ENCODE measurements around the gene METTL24.
"Not testable (repeated sequence)": the region's sequence is repeated elsewhere in the genome, so short reads cannot be mapped to it uniquely, and the experiment has no call there.

METTL24 gene

DNA sequence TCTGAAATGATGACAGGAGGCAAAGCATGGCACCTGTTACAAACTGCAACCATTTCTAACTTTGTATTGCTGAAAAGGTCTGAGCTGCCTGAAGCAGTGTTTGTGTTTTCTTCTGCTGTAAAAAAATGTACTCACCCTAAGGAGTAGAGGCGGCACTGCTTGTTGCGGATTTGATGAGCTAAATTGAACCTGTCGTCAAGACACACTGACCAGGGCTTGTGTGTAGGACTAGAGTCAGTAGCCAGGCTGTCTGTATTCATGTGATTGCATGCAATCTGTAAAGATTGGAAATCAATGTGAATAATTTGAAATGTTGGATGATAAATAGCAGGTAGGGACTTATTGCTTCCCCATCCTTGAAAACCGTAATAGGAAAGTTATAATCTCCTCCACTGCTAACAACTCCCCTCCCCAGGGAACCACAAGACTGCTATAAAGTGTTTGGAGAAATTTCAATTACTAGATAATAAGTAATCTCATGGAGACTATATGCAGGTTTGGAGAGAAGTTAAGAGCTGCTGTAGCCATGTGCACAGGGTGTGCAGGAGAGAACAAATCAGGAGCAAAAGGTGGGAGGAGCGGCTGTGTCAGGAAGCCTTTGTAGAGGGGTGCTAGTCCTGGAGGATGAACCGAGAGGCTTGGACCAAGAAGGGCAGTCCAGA is 42.8 kb downstream of the METTL24 start:
- no peak for DNase-seq (ENCODE audit: low read depth in 1 of 2, low spot score in 1 of 2)
- TF ChIP-seq JUND (IDR thresholded peaks at IDR 0.05; ENCODE audit: low read depth) = no peak
- in situ Hi-C loops (cut with HindIII; ENCODE audit: low pct_unique_long_range_greater_than_20kb, low sequenced_read_pairs) = no loop called here

DNA sequence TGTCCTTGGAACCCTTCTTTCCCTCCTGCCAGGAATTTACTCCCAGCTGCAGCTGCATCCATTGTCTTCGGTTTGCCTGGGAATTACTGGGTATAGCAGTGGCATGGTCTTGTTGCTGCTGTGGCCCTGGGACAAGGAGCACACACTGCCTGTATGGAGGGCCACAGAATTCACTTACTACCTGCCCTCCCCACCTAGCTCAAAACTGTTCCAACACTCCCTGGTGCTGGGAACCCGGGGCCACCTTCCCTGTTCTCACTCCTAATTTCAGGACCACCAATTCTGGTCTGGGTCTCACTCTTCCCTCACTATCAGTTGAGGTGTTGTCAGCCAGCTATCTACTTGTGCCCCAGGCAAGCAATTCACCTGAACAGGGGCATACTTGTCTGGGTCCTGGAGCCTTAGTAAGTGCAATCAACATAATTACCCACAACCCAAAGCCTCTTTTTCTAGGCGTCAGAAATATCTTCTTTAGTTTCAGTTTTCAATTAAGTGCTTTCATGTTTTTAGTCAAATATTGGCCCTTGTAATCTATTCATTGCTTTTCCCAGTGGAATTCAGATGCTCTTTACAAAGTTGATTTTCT is 47.2 kb downstream of the METTL24 start:
- no peak for DNase-seq (ENCODE audit: low read depth in 1 of 2, low spot score in 1 of 2)
- no peak for TF ChIP-seq JUND (IDR thresholded peaks at IDR 0.05; ENCODE audit: low read depth)
- in situ Hi-C loops (cut with HindIII; ENCODE audit: low pct_unique_long_range_greater_than_20kb, low sequenced_read_pairs) = no loop called here

DNA sequence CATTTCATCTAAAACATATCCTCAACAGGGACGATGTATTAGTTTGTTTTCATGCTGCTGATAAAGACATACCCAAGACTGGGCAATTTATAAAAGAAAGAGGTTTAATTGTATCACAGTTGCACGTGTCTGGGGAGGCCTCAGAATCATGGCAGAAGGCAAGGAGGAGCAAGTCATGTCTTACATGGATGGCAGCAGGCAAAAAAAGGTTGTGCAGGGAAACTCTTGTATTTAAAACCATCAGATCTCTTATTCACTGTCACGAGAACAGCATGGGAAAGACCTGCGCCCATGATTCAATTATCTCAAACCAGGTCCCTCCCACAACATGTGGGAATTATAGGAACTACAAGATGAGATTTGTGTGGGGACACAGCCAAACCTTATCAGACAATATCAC is 48.7 kb downstream of the METTL24 start:
- in situ Hi-C loops (cut with HindIII; ENCODE audit: low pct_unique_long_range_greater_than_20kb, low sequenced_read_pairs); DNase-seq (ENCODE audit: low read depth in 1 of 2, low spot score in 1 of 2): not testable (repeated sequence)

DNA sequence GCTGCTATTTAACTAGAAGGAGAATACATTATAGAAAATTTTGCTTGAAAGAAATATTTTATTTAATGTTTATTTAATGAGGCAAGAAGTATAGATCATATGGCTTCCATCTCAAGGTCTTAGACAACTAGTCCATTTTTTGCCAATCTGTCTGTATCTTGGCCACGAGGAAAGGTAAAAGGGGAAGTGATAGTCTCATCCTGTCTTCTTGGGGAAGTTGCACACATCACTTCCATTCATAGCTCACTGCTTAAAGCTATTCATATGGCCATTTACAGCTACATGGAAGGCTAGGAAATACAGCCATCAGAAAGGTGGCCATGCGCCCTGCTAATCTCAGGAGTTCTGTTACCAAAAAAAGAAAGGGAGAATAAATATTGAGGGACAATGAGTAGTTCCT is 50.8 kb downstream of the METTL24 start:
- DNase-seq (ENCODE audit: low read depth in 1 of 2, low spot score in 1 of 2) = no peak

DNA sequence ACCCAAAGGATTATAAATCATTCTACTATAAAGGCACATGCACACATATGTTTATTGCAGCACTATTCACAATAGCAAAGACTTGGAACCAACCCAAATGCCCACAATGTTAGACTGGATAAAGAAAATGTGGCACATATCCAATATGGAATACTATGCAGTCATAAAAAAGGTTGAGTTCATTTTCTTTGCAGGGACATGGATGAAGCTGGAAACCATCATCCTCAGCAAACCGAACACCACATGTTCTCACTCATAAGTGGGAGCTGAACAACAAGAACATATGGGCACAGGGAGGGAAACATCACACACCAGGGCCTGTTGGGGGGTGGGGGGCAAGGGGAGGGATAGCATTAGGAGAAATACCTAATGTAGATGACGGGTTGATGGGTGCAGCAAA is 52.3 kb downstream of the METTL24 start:
- in situ Hi-C loops (cut with HindIII; ENCODE audit: low pct_unique_long_range_greater_than_20kb, low sequenced_read_pairs); DNase-seq (ENCODE audit: low read depth in 1 of 2, low spot score in 1 of 2): not testable (repeated sequence)

More for the DNA sequence above, 50.8 kb downstream of the METTL24 start:
- TF ChIP-seq JUND (IDR thresholded peaks at IDR 0.05; ENCODE audit: low read depth) = no peak
- in situ Hi-C loops (cut with HindIII; ENCODE audit: low pct_unique_long_range_greater_than_20kb, low sequenced_read_pairs) = no loop called here

DNA sequence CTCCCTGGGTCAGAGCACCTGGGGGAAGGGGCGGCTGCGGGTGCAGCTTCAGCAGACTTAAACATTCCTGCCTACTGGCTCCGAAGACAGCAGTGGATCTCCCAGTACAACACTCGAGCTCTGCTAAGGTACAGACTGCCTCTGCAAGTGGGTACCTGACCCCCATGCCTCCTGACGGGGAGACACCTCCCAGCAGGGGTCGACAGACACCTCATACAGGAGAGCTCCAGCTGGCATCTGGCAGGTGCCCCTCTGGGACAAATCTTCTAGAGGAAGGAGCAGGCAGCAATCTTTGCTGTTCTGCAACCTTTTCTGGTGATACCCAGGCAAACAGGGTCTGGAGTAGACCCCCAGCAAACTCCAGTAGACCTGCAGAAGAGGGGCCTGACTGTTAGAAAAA is 54.5 kb downstream of the METTL24 start:
- DNase-seq (ENCODE audit: low read depth in 1 of 2, low spot score in 1 of 2); in situ Hi-C loops (cut with HindIII; ENCODE audit: low pct_unique_long_range_greater_than_20kb, low sequenced_read_pairs): not testable (repeated sequence)

DNA sequence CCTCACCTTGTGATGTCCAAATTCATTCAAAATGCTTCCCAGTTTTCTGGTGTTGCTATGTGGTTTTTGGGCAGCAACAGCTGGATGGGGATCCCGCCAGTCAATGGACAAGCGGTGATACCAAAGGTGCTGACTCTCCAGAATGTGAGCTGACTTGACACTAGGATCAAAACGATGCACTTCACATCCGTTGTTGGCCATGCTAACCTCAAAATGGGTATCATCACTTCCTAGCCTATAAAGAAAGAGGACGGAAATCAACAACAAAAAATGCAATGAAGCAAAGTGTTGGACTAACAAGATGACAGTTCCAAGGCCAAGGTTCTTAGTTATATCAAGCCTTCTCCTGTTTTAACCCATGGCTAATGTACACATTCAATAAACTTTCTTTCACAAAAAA is 59.2 kb downstream of the METTL24 start:
- TF ChIP-seq JUND (IDR thresholded peaks at IDR 0.05; ENCODE audit: low read depth) = no peak
- in situ Hi-C loops (cut with HindIII; ENCODE audit: low pct_unique_long_range_greater_than_20kb, low sequenced_read_pairs) = no loop called here
- no peak for DNase-seq (ENCODE audit: low read depth in 1 of 2, low spot score in 1 of 2)

DNA sequence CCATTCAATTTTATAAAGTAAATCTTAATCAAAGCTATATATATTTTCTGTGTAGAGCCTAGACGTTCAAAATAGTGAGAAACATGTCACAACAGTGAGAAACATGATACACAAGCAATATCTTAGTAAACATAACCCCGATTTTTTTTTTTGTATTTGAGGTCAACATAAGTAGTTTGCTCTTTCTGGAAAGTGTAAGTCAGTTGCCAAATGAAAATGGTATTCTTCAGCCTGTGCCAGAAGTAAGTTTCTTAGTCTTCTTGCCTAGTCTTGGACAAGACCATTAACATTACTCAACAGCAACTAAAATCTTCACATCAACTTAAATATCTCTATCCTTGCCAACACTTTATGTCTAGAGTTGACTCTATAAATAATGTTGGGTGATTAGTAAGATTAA is 59.7 kb downstream of the METTL24 start:
- in situ Hi-C loops (cut with HindIII; ENCODE audit: low pct_unique_long_range_greater_than_20kb, low sequenced_read_pairs) = no loop called here
- TF ChIP-seq JUND (IDR thresholded peaks at IDR 0.05; ENCODE audit: low read depth) = no peak
- DNase-seq (ENCODE audit: low read depth in 1 of 2, low spot score in 1 of 2) = no peak

DNA sequence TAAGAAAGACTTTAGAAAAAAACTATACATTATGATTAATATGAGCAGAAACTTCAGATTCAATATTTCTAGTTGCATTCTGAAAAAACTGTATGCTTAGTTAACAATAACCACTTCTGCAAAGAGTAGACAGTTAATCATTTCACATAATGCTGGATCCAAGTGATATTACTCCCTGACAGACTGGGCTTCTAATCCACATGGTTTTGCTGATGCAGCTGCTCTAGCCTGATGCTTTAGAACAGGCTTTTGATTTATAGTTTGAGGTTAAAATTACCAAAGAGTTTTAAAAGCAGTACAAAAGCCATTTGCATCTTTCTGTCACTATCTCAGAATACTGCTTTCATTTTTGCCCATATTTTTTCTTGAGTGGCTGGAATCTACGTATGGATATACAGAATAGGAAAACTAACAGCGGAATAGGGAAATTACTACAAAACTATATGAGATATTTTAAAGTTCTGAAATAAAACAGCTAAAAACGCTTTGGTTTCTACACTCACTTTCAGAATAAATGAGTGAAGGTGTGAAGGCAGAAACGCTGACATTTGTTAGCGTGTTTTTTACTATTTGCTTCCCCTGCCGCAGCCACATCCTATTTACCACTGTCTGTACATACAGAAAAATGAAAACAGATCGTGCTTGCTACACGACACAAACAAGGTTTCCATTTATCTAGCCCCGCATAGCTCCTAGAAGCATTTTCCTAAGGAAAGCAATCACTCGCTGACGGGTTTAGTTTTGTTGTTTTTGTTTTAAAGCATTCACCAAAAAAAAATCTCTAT is 61.7 kb downstream of the METTL24 start:
- in situ Hi-C loops (cut with HindIII; ENCODE audit: low pct_unique_long_range_greater_than_20kb, low sequenced_read_pairs) = no loop called here
- no peak for DNase-seq (ENCODE audit: low read depth in 1 of 2, low spot score in 1 of 2)

DNA sequence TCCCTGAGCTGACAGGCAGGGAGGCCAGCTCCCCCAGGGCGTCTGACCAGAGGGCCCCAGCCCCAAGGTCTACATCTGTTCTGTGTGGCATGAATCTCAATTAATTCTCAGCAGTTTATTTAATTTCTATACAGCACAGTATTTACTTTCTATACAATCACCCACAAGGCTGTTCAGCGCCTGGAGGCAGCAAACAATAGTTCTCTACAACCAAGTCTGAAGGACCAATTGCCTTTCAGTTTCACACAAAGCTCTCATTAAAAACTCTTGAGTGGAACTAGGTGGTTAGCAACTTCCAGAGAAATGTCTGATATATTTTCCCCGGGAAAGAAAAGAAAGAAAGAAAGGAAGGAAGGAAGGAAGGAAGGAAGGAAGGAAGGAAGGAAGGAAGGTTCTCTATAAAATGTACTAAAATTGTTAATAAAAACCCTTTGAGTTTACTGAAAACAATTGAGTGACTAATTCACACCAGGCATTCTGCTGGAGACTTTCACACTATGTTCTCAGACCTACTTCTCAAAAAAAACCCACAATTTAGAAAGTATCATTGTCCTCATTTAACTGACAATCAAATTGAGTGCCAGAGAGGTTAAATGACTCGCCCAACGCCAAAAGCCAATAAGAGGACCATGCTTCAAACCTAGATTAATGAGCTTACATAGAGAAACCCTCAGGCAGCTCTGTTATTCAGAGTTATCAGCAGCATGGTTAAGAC is 62.5 kb downstream of the METTL24 start:
- DNase-seq (ENCODE audit: low read depth in 1 of 2, low spot score in 1 of 2) = no peak
- in situ Hi-C loops (cut with HindIII; ENCODE audit: low pct_unique_long_range_greater_than_20kb, low sequenced_read_pairs) = no loop called here
- TF ChIP-seq JUND (IDR thresholded peaks at IDR 0.05; ENCODE audit: low read depth) = no peak

More for the DNA sequence above, 61.7 kb downstream of the METTL24 start:
- TF ChIP-seq JUND (IDR thresholded peaks at IDR 0.05; ENCODE audit: low read depth) = no peak

DNA sequence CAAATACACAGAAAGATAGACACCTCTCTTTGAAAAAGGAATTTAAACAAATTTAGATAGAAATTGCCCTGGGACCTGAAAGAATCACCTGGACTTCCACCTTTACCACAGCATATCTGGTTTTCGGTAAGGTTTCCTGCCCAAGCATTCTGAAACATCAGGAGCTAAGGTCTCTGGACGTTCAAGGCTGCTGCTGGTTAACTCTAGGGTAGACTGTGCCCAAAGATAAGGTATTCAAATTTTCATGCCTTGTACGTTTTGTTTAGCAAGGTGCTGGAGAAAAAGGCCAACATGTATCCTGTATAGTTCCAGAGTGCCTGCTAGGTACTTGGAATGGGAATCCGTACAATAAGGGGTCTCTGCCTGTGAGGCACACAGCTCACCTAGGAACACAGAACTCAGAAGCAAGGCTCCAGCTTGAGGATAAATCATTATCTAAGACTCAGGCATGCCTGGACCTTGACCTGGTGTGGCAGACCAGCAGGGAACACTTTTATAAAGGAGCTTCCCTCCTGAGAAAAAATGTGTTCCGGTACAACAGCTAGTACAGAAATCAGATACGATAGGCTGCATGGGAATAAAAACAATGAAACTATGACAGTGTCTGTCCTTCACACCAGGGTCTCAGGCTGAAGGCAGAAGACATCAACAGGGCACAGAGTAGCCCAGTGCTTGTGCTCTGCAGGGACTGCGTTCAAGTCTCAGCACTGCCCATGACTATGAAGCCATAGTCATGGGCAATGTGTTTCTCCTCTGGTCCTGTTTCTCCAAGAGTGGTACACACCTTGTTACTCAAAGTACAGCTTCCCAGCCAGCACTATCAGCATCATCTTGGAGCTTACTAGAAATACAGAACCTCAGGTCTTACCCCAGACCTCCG is 70.4 kb downstream of the METTL24 start:
- in situ Hi-C loops (cut with HindIII; ENCODE audit: low pct_unique_long_range_greater_than_20kb, low sequenced_read_pairs) = no loop called here
- no peak for DNase-seq (ENCODE audit: low read depth in 1 of 2, low spot score in 1 of 2)
- no peak for TF ChIP-seq JUND (IDR thresholded peaks at IDR 0.05; ENCODE audit: low read depth)

Data from T47D (cell line).